ENCODE results near the gene VAPB.

- TF ChIP-seq GABPB1 (CRISPR knock-in tag; IDR thresholded peaks at IDR 0.05) (no peak), SMAD3 (CRISPR knock-in tag; IDR thresholded peaks at IDR 0.05; ENCODE audit: borderline replicate concordance) (no peak), FOXP1 (CRISPR knock-in tag; IDR thresholded peaks at IDR 0.05; ENCODE audit: borderline replicate concordance) (no peak), FOXJ3 (CRISPR knock-in tag; IDR thresholded peaks at IDR 0.05; ENCODE audit: borderline replicate concordance) (no peak), CTCF (IDR thresholded peaks at IDR 0.05) (no peak), IRF2 (CRISPR knock-in tag; IDR thresholded peaks at IDR 0.05; ENCODE audit: borderline replicate concordance, low read depth) (no peak)
- TF ChIP-seq, protein P1, sequence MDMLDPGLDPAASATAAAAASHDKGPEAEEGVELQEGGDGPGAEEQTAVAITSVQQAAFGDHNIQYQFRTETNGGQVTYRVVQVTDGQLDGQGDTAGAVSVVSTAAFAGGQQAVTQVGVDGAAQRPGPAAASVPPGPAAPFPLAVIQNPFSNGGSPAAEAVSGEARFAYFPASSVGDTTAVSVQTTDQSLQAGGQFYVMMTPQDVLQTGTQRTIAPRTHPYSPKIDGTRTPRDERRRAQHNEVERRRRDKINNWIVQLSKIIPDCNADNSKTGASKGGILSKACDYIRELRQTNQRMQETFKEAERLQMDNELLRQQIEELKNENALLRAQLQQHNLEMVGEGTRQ (CRISPR knock-in tag; IDR thresholded peaks at IDR 0.05), result no peak
- TF ChIP-seq, protein P2, sequence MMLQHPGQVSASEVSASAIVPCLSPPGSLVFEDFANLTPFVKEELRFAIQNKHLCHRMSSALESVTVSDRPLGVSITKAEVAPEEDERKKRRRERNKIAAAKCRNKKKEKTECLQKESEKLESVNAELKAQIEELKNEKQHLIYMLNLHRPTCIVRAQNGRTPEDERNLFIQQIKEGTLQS (CRISPR knock-in tag; conservative IDR thresholded peaks at IDR 0.05), result no peak
These were observed 57.4 kb downstream of the VAPB start for GRCh38 chr20:58446264-58446959.

All from WTC11 (cell line).